ENCODE data around the gene SORT1. TPM values are rescaled to one million over a fixed set of nuclear protein-coding genes. Genes with fewer than 3 reads are reported as not detected.
"Not testable (repeated sequence)": the region's sequence is repeated elsewhere in the genome, so short reads cannot be mapped to it uniquely, and the experiment has no call there.

Gene SORT1
- total RNA-seq, 1 donor = 48.5 TPM

- Histone ChIP-seq H4K20me1 (ENCODE audit: insufficient read depth, low read length) (no peaks in the 10 kb centered on the region), H3K36me3 (ENCODE audit: insufficient read depth, low read length) (peaks cover 10% of the 10 kb centered on the region), H3K27ac (ENCODE audit: low read depth, low read length) (peak overlapping the region; percentile 29), H3K9me3 (ENCODE audit: low read depth, low read length) (no peaks in the 10 kb centered on the region), H3K79me2 (ENCODE audit: insufficient read depth, low read length) (peaks cover 50% of the 10 kb centered on the region), H3K4me3 (ENCODE audit: insufficient read depth, low read length) (peak overlapping the region; percentile 74), H3K4me2 (ENCODE audit: insufficient read depth, low read length) (peak overlapping the region; percentile 88), H2AFZ (ENCODE audit: low read length) (peak overlapping the region; percentile 77), H3K4me1 (ENCODE audit: insufficient read depth, low read length) (peaks cover 49% of the 10 kb centered on the region), H3K27me3 (ENCODE audit: insufficient read depth, low read length) (no peaks in the 10 kb centered on the region)
- no peak for TF ChIP-seq CTCF (IDR thresholded peaks at IDR 0.05; ENCODE audit: extremely low read depth, low read depth, low read length)
- DNase-seq (ENCODE audit: insufficient read length, low spot score, missing footprints) = peak; percentile 64
Measured at GRCh38 chr1:109396871-109397580, 692 bp downstream of the SORT1 start.

- peak overlapping the region; percentile 88 for H3K4me2 ChIP-seq (ENCODE audit: insufficient read depth, low read length)
- H3K4me3 ChIP-seq (ENCODE audit: insufficient read depth, low read length) = peak overlapping the region; percentile 74
Measured at GRCh38 chr1:109396513-109396839, 1.2 kb downstream of the SORT1 start.

GRCh38 chr1:109395602-109396512 is 1.9 kb downstream of the SORT1 start:
- TF ChIP-seq CTCF (IDR thresholded peaks at IDR 0.05; ENCODE audit: extremely low read depth, low read depth, low read length) = no peak
- Histone ChIP-seq H3K36me3 (ENCODE audit: insufficient read depth, low read length) (no peaks in the 10 kb centered on the region), H3K4me1 (ENCODE audit: insufficient read depth, low read length) (peaks cover 60% of the 10 kb centered on the region), H3K4me3 (ENCODE audit: insufficient read depth, low read length) (peak overlapping the region; percentile 74), H4K20me1 (ENCODE audit: insufficient read depth, low read length) (no peaks in the 10 kb centered on the region), H3K27ac (ENCODE audit: low read depth, low read length) (peak overlapping the region; percentile 29), H3K79me2 (ENCODE audit: insufficient read depth, low read length) (peaks cover 53% of the 10 kb centered on the region), H3K4me2 (ENCODE audit: insufficient read depth, low read length) (peak overlapping the region; percentile 88), H3K9me3 (ENCODE audit: low read depth, low read length) (no peaks in the 10 kb centered on the region), H3K27me3 (ENCODE audit: insufficient read depth, low read length) (no peaks in the 10 kb centered on the region), H2AFZ (ENCODE audit: low read length) (no peak overlapping the region)
- DNase-seq (ENCODE audit: insufficient read length, low spot score, missing footprints) = peak; percentile 62

More at GRCh38 chr1:109396513-109396839, 1.2 kb downstream of the SORT1 start:
- DNase-seq (ENCODE audit: insufficient read length, low spot score, missing footprints) = peak; percentile 31
- Histone ChIP-seq H3K27ac (ENCODE audit: low read depth, low read length) (peak overlapping the region; percentile 29), H2AFZ (ENCODE audit: low read length) (no peak overlapping the region), H3K27me3 (ENCODE audit: insufficient read depth, low read length) (no peaks in the 10 kb centered on the region), H3K79me2 (ENCODE audit: insufficient read depth, low read length) (peaks cover 53% of the 10 kb centered on the region), H4K20me1 (ENCODE audit: insufficient read depth, low read length) (no peaks in the 10 kb centered on the region), H3K36me3 (ENCODE audit: insufficient read depth, low read length) (peaks cover 4% of the 10 kb centered on the region), H3K9me3 (ENCODE audit: low read depth, low read length) (no peaks in the 10 kb centered on the region), H3K4me1 (ENCODE audit: insufficient read depth, low read length) (peaks cover 54% of the 10 kb centered on the region)
- TF ChIP-seq CTCF (IDR thresholded peaks at IDR 0.05; ENCODE audit: extremely low read depth, low read depth, low read length) = no peak

- H4K20me1 ChIP-seq (ENCODE audit: insufficient read depth, low read length); H3K4me3 ChIP-seq (ENCODE audit: insufficient read depth, low read length); H3K4me2 ChIP-seq (ENCODE audit: insufficient read depth, low read length); H2AFZ ChIP-seq (ENCODE audit: low read length); H3K27me3 ChIP-seq (ENCODE audit: insufficient read depth, low read length); H3K36me3 ChIP-seq (ENCODE audit: insufficient read depth, low read length); DNase-seq (ENCODE audit: insufficient read length, low spot score, missing footprints); H3K9me3 ChIP-seq (ENCODE audit: low read depth, low read length): not testable (repeated sequence)
- peaks cover 66% of the 10 kb centered on the region for H3K4me1 ChIP-seq (ENCODE audit: insufficient read depth, low read length)
- H3K27ac ChIP-seq (ENCODE audit: low read depth, low read length) = peak overlapping the region; percentile 29
- peaks cover 57% of the 10 kb centered on the region for H3K79me2 ChIP-seq (ENCODE audit: insufficient read depth, low read length)
Measured at GRCh38 chr1:109395282-109395599, 2.5 kb downstream of the SORT1 start.

Measured in osteoblast (primary cell).